Measurements from ENCODE around the gene ASIC4.
A peak's percentile ranks its signal among the peaks of the same experiment; 100 is the strongest.

The ASIC4 gene

DNA sequence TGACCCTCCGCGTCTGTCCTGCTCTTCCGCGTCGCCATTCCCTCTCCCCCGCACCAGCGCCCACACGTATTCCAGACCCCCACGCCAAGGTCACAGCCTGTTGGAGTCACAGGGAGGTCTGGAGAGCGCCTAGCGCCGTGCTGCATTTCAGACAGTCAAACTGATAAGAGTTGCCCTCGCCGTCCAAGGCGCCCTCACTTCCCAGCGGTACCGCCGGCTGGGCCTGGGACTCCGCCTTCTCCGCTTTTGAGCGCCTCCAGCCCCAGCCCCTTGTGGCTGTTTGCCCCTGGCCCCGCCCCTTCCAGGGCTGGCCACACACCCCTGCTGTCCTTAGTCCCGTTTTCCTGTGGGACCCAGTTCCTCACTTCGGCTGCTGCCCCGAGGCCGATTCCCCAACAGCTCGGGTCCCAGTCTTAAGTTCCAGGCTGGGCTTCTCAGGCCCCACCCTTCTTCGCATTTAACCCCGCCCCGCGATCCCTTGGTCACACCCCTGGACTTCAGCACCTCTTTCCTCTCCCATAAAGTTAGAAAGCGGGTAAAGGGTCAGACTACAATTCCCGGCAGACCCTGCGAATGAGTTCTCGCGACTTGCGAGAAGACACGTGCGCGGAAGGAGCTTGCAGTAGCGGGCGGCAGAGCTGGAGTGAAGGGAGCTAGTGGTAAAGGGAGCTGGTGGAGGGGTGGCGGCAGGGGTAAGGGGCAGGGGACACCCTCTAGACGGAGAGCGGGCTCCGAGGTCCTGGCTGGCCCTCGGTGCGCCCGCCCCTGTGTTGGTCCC lies 15.8 kb upstream of the ASIC4 start, which contains the start of gene GMPPA:
Gene GMPPA, plus strand, starts transcription at position 612 of the 778 bp plus-strand sequence. CDS start 1,085 bp downstream, outside the sequence.
- DNase-seq = peak; percentile 94

DNA sequence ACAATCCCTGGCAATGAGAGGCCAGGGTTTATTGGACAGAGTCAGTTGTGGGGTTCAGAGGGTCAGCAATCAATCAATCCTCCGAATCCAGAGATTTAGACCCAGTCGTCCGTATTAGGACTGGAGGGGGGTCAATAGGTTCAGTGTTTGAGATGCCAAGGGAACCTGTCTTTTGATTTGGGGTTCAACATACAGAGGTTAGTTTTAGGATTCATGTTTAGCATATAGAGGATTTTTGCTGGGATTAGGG lies 15.3 kb upstream of the ASIC4 start:
- no peak for DNase-seq

- no peak for DNase-seq
These were observed 14.7 kb upstream of the ASIC4 start for GRCh38 chr2:219499555-219499954.

GRCh38 chr2:219500135-219500534 lies 14.1 kb upstream of the ASIC4 start:
- DNase-seq = no peak

GRCh38 chr2:219501849-219502248 lies 12.4 kb upstream of the ASIC4 start:
- no peak for DNase-seq

DNA sequence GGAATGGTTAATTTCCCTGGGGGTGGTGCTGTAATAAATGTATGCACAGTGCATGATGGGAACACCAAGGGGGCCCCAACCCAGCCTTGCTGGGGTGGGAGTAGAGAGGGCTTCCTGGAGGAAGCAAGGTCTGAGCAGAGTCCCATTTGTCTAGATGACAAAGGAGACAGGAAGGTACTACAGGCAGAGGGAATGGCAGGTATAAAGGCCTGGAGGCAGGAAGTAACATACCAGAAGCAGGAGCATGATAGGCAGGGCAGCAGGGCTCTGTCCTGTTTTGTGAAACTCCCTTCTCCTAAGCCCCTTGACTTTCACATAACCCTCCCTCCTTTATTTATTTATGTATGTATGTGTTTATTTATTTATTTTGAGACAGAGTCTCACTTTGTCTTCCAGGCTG lies 11.7 kb upstream of the ASIC4 start:
- no peak for DNase-seq

GRCh38 chr2:219505585-219505984 lies 8.7 kb upstream of the ASIC4 start:
- no peak for DNase-seq

GRCh38 chr2:219506153-219506801 lies 8.0 kb upstream of the ASIC4 start:
- no peak for DNase-seq

GRCh38 chr2:219506802-219507526 lies 7.3 kb upstream of the ASIC4 start:
- no peak for DNase-seq

GRCh38 chr2:219507581-219508443 lies 6.5 kb upstream of the ASIC4 start:
- no peak for DNase-seq

- DNase-seq = no peak
These were observed 5.9 kb upstream of the ASIC4 start for GRCh38 chr2:219508444-219508734.

GRCh38 chr2:219508971-219509779 lies 5.1 kb upstream of the ASIC4 start:
- no peak for DNase-seq

DNA sequence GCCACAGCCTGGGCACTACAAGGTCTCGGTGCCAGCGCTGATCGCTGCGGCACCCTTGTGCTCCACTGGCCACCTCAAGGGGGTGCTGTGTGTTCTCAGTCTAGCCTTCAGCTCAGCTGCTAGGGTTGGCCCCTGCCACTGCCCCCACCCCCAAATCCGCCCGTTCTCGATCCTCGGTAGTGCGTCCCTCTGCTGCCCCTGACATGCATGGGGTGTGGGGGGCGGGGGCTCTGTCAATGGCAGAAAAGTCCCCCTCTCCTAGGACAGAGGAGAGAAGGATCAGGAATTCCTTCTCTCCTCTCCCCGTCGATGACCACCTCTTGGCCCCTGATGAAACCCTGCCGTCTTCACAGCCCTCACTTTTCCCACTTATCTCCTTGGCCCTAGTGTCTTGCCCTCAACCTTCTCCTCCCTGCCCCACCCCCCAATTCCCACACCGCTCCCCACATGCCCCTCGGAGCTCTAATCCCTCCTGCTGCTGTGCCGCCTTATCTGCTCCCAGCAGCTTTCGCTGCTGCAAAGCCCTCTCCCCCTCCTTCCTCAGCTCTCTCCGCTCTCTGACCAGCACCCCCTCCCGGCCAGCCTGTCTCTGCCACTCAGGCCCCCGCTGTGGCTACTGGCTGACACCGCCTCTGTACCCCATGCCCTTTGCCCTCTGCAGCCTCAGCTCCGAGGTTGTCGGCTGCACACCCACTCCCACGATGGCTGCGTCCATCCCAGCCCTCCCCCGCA lies 4.3 kb upstream of the ASIC4 start:
- DNase-seq = peak; percentile 48

DNA sequence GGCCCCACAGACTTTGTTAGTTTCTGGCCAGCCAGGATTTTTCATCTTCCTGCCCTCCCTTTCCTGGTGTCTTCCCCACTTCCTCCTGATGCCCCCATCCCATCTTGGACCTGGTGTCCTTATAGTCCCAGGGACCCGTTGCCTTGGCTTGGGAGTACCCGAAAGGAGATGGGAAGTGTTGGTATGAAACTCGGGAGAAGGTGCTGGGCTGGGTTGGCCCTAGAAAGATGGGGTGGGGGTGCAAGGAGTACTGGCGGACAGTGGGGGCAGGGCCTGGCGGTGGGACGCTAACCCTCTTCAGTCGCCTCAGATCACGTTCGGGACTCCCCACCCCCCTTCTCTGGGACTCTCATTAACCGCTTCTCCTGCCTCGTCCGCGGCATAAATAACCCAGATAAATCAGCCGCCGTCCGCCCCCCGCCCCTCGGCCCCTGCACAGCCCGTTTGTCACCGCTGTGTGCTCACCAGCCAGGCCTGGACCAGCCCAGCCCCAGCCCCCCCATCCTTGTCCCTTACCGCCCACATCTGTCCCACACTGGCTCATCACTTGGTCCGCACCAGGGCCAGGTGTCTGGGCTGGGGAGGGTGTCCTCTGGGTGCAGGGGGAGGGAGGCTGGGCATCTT lies 3.7 kb upstream of the ASIC4 start:
- DNase-seq = no peak

GRCh38 chr2:219511547-219512325 lies 2.5 kb upstream of the ASIC4 start:
- DNase-seq = no peak

GRCh38 chr2:219512524-219513216 lies 1.6 kb upstream of the ASIC4 start:
- no peak for DNase-seq

GRCh38 chr2:219513787-219514186 lies 495 bp upstream of the ASIC4 start:
- DNase-seq = no peak

DNA sequence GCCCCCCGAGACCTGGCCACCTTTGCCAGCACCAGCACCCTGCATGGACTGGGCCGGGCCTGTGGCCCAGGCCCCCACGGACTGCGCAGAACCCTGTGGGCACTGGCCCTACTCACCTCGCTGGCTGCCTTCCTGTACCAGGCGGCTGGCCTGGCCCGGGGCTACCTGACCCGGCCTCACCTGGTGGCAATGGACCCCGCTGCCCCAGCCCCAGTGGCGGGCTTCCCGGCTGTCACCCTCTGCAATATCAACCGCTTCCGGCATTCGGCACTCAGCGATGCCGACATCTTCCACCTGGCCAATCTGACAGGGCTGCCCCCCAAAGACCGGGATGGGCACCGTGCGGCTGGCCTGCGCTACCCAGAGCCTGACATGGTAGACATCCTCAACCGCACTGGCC lies 554 bp downstream of the ASIC4 start:
- DNase-seq = no peak

DNA sequence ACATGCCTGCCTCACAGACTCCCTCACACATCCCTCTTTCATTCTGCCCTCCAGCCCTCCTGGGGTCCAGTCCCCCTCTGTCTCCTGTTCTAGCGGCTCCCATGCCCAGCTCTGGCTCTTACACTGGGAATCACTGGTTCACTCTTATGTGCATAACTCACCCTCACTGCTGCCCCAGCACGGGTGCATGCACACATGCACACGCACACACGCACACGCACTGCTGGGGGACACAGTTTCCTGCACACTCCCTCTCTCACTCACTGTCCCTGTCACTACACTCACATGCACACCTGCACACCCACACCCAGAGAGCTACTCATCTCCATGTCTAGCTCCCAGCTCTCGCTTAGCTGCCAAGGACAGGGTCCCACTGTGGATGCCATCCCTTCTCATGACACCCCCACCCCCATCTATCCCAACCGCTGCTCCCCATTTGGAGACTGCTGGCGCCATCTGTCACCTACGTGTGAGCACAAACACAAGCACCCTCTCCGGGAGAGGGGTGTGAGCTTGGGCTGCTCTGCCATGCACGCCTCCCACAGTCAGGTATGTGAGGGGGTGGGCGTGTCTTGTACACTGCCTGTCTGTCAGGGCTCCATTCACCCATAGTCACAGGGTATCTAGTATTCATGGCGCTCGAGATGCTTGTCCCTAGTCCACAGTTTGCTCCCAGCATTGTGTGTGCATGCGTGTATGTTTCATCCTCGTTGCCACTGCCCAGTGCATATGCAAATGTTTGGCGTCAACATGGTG lies 1.8 kb downstream of the ASIC4 start:
- no peak for DNase-seq

Measured in stimulated activated CD4-positive, alpha-beta T cell treated with anti-CD3 and anti-CD28 coated beads, Interleukin-1b, Interleukin-23, amount 100 ng/mL, for 48 hours (primary cell).